NCI-H1436 (cell line): ENCODE data around the gene PHEX.

Experiments used
- DNase-seq: peaks from one replicate; lab custom pipeline; 2025; lab: John Stamatoyannopoulos, UW

Gene PHEX

DNA sequence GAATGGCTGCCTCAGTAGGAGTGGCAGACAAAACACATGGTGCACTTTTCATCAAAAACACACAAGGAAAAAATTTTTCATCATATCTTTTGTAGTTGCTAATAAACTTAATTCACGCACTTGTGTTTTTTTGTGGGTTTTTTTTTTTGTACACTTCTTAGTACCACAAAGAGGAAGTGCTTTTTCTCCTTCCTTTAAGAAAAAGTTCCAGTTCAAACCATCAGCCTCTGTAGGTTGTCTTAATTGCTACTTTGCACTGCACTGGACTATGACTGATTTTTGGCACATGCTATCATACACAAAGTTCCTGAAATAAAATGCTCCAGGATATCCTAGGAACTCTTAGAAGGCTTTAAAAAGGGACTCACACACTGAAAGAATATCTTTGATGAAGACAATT, at the start of gene PHEX:
Gene PHEX (plus strand): TSS at position 242 of the 400 bp plus-strand sequence. CDS start 681 bp downstream, outside the sequence.
- no peak for DNase-seq

DNA sequence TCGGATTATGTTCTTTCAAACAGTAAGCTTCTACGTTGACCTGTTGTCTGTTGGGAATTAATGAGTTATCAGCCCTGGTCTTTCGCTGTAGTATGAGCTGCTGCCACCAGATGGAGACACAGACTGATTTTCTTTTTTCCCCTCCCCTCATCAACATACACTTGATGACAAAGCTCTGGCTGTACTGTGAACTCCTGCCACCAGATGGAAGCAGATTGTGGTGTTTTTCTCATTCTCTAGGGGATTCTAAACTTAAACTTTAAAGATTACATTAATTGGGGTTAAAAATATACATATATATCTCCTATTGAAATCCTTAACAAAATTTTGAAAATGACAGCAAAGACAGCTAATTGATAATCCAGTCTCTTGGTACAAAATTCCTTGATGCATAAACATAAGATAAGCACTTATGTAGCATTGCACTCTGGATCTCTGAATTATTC, 46.8 kb upstream of the PHEX start:
- DNase-seq = peak; percentile 59

DNA sequence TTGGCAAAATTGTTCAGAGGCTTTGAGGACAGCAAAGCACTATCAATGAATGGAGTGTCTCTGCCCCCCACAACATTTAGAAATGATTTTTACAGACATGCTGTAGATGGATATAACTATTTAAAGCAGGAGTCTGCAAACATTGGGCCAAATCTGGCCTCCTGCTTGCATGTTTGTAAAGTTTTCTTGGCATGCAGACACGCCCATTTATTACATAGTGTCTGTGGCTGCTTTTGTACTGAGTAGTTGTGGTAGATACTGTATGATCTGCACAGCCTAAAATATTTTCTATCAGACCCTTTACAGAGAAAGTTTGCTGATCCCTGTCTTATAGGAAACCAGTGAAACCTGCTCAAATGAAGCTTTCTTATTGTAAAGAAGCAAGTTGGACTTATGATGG, 45.5 kb upstream of the PHEX start:
- no peak for DNase-seq

DNA sequence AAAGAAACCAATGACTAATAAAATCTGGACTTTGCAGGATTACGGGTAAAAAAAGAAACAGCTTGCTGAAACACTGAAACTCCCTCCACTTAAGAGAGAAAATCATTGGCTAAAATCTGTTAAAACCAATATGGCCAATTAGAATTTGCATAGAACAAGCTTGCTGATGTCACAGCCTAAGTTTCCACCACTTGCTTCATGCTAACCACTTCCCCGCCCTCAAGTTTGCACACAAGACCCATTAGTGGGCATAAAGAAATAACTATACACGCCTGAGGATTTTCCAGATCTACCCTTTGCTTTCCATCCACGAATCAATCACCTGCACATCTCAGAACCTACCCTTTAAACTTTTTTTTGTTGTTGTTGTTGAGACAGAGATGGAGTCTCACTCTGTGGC, 42.7 kb upstream of the PHEX start:
- no peak for DNase-seq

DNA sequence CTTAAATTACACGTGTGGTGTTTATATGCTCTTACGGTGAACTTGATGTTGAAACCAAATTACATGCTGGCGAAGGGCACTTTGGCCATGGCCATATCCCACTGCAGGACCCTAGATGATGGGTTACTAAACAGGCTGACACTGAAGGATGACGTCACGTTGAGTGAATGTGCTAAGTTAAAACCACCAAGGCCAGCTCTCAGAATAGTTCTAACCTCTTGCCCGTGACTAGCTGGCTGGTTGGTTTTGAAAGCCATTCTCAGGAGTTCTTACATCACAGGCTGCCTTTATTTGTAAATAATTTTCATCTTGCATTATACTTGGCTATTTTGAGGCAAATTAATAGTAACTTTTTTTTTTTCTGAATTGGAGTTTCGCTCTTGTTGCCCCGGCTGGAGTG, 41.3 kb upstream of the PHEX start:
- DNase-seq = no peak

DNA sequence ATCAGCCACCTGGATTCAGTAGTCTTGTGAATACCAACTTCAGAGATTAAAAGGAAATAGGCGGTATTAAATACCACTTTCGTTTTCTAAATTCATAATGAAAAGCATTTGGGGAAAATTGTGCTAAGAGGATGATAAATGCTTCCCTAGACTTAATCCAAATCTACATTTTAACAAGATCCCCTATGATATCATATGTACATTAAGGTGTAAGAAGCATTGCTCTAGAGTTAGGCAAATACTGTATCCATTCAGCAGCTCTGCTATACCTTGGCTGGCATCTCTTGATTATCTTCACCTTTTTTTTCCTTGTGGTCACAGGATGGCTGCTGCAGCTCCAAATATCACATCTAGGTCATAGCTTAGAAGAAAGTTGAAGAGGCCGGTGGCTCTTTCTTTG, 40.6 kb upstream of the PHEX start:
- DNase-seq = no peak

DNA sequence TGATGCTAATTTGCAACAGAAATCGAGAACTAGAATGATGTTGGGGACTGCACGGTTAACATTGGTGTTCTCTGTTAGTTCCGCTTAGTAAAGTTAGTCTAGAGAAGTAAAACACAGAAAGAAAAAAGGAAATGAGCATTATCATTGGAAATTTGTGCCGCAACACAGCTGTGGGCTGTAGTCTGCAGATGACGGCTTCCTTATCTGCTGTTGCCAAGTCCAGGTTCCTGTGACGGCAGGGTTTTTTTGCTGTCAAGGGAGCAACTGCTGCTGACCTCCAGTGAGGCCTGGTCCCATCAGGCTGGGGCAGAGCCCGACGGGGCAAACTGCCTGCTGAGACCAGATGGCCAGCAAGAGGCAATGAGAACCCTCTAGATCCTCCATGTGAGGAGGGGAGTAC, 38.9 kb upstream of the PHEX start:
- no peak for DNase-seq

DNA sequence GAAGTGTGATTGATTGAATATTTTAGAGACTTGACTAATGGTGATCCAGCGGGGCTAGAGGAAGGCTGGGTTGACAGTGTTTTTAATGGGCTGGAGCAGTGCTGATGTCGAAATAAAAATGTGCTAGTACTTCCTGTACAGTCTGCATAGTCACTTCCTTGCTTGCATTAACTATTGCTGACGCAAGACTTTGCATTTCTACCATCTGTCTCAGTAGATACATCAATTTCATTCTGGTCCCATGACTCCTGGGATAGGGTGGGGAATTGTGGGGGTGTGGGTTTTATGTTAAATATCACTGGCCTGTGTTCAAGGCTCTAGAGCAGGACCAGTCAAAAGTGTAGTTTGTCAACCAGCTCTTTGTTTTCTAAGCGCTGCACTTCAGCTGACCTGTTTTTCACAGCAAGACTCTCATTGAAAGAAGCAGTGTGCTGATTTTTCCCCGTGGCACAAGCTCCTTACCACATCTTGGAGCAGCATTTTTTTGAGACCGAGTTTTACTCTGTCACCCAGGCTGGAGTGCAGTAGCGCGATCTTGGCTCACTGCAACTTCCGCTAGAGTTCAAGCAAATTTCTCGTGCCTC, 35.2 kb upstream of the PHEX start:
- DNase-seq = no peak

DNA sequence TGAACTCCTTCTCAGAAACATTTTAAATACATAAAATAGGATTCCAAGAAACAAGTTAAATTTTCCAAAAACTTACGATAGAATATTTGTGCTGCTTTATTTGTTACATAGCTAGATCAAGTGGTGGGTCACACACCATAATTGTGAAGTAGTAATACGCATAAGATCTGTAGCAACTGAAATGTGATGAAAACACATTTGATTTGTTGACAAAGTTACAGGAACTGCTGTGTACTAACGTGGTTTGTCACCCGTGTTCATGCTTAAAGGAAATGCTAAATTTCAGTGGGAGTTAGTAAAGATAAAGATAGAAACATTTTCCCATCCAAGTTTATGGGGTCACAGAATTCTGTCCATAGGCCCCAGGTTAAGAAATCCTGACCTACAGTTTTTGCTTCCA, 34.1 kb upstream of the PHEX start:
- DNase-seq = no peak

DNA sequence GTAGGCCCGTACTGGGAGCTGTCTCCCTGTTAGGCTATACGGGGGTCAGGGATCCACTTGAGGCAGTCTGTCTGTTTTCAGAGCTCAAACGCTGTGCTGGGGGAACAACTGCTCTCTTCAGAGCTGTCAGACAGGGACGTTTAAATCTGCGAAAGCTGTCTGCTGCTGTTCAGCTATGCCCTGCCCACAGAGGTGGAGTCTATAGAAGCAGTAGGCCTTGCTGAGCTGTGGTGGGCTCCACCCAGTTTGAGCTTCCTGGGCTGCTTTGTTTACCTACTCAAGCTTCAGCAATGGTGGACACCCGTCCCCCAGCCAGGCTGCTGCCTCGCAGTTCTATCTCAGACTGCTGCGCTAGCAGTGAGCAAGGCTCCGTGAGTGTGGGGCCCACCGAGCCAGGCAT, 27.3 kb upstream of the PHEX start:
- no peak for DNase-seq

DNA sequence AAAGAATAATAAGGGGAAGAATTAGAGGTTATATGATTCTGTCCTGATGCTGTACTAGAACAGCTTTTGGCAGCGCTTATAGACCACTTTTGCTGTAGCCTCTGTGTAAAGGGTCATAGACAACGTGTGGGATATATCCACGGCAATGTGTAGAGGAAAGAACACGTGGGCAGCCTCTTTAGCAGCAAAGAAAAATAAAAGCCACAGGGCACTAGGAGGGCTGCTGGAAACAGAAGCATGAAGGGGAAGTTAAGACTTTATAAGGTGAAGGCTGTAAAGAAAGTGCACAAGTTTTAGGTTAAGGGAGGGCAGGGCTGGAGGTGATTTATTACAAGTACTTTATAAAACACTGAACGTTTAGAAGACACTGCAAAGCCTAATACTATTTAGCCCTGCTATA, 20.1 kb upstream of the PHEX start:
- DNase-seq = no peak

DNA sequence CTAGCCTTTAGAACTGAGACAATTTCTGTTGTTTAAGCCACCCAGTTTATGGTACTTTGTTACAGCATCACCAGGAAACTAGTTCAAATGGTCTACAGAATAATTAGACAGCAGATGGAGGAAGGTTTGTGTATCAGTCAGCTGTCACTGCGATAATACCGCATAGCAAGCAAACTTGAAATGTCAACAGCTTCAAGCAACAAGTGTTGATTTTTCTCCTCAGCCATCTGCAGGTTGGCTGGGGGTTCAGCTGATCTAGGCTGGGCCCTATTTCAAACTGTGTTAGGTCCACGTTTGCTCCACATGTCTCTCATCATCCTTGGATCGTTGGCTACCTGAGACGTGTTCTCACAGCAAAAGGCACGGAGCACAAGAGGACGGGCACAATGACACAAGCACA, 19.2 kb upstream of the PHEX start:
- no peak for DNase-seq

DNA sequence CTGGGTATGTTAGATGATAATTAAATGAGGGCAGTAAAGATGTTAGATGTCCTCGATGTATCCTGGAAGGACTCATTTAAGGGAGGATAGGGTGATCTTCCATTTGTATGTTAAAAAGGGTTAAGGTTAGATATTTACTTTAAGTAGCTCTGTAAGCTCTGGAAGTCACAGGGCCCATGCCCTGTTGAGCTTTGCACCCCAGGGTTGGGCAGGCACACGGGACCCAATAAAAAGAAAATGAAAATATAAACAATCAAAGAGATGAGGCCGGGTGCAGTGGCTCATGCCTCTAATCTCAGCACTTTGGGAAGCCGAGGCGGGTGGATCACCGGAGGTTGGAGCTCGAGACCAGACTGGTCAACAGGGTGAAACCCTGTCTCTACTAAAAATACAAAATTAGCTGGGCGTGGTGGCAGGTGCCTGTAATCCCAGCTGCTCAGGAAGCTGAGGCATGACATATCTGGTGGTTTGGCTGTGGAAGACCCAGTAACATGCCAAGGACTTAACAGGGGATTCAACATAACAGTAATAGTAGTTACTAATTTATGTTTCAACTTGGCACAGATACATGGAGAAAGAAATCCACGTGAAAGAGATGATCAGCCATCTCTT, 16.9 kb upstream of the PHEX start:
- DNase-seq = no peak

DNA sequence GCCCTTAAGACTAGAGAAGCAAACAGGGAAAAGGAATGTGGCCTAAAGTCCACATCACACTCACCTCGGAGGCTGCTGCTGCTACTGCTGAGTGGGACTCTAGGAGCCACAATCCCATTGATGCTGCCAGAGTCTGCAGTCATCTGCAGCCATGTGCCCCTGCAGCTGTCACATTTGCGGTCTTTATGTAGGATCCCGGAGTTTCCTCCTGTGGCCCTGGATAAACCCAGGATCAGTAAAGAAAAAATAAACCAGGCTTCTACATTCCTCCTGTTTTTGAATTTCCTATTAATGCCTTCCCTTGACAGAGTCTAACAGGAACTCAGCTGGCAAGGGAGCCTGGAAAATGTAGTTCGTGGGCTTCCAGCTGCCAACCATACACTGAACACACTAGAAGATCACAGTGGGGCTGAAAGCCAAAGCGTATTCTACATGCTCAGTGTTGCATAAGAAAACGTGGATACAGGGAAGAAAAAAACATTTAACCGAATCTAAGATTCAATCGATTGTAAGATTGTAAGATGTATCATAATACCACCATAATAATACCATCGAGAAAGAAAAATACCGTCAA, 10.3 kb upstream of the PHEX start:
- DNase-seq = no peak

DNA sequence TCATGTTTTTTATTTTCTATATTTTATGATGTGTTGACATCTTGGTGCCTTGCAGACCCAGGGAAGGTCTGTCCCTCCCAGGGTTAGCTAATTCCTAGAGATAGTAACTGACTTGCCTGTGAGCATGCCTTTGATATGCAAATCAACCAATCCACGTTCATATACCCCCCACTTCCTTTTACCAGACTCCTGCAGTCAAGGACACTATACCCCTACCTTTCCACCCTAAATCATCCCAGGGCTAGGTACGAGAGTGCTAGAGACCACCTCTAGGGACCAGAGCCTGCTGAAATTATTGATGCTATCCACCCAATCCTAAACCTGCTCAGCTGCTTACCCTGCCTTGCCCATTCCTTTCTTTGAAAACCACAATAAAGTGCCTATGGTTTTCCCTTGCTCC, 7.5 kb upstream of the PHEX start:
- DNase-seq = no peak

DNA sequence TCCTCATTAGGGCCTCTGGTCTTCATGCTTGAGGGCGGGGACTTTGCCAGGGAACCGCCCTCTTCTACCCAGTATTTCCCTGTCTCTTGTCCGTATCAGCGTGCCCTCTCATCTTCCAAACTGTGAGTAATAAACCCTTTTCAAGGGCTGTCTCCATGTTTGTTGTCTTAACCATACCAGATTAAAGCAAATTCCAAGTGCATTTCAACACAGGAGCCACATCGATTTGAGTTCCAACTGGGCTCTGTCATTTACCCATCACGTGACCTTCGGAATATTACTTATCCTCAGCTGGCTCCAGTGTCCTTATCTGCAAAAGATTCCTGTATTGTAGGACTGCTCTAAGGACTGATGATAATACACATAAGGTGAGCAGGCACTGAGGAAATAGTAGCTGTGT, 6.4 kb upstream of the PHEX start:
- no peak for DNase-seq

DNA sequence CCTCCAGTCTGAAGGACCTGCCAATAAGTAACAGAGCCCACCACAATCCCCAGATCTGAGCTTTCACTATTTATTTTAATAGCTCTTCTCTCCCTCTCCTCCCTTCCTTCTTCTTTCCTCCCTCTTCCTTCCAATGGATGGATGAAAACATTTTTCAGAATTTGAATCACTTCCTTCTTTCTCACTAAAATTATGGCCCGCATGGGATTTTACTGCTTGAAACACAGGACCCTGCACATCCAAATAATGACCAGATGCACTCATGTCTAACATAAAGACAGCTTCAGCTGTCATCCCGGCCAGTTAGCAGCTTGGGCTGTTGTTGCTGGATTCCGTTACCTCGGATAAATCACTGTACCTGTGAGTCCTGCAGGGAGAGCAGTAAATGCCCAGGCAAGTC, 5.4 kb upstream of the PHEX start:
- no peak for DNase-seq

DNA sequence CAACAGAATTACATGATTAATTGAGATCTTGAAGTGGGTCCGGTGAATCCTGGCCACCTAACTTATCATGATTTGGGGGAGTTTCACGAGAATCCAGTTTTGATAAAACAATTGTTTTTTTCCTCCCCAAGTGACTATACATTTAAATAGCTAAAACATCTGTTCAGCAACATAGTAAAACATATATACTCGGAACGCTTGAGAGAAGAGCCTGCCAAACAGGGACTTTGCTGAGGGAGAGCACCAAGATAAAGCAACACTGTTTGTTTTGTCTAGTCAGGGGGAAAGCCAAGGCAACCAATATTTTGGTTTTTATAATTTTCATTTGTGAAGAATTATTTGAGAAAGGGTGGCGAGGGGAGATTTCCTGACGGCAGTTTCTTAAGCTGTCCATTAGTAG, 381 bp downstream of the PHEX start:
- no peak for DNase-seq

DNA sequence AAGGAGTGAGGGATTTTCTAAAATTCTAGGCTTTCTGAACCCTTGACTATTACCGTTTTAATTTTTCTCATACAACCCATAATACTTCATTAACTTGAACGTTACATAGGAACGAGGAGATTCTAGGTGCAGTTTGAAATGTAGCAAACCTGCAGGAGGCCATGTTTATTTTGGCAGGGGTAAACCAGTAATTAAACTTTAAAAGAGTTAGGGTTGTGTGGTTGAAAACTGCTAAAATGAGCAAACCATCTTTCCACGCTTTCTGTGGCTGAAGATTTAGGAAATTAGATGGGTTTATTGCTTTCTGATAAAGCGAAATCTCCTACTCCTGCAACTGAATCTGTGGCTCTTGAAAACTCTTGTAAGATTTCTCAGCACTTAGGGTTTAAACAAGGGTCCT, 1.7 kb downstream of the PHEX start:
- no peak for DNase-seq

DNA sequence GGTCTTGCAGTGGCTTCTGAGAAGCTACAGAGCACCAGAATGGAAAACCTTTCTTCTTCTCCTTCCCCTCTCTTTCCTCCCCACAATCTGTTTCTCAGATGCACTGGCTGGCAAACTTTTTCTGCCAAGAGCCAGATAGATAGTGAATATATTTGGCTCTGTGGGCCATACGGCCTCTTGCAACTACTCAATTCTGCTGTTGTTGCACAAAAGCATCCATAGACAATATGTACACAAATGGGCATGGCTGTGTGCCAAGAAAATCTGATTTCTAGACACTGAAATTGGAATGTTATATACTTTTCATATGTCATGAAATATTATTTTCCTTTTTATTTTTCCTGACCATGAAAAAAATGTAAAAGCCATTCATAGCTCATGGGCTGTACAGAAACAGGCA, 3.1 kb downstream of the PHEX start:
- DNase-seq = no peak

DNA sequence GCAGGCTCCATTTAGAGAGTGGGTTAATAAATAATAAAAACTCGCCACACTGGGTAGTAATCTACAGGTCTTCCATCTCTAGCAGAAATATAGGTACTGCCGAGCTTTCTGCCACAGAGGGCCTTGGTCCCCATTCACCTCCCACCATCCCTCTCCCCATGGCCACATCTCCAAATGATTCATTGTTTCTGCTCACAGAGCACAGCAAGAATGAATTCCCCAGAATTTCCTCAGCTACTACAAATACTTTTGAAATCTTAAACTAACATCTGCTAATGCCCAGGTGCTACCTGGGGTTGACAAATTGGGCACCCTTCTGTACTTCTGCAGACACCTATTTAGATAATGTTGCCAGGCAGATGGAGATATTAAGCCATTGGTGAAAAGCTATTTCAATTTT, 5.1 kb downstream of the PHEX start:
- DNase-seq = no peak

DNA sequence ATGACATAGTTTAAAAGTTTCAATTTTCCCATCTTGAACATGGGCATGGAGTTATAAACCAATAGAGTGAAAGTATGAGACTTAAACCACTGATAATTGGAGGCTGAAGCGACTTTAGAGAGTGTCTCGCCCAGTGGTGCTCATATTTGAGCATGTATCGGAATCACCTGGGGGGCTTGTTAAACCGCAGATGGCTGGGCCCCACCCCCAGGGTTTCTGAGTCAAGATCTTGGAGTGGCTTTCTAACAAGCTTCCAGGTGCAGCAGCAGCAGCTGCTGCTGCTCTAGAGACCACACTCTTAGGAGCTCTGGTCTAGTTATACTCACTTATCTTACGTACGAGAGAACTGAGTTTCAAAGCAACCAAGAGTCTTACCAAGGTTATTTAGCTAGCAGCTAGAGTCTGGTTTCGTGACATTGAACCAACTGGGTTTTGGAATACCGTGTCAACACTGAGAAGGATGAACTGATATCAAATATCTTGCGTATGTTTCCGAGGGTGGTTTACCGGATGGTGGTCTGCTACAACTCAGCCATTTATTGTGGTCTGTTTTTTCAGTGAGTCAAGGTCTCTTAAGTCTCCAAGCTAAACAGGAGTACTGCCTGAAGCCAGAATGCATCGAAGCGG, 5.9 kb downstream of the PHEX start:
- DNase-seq = no peak

DNA sequence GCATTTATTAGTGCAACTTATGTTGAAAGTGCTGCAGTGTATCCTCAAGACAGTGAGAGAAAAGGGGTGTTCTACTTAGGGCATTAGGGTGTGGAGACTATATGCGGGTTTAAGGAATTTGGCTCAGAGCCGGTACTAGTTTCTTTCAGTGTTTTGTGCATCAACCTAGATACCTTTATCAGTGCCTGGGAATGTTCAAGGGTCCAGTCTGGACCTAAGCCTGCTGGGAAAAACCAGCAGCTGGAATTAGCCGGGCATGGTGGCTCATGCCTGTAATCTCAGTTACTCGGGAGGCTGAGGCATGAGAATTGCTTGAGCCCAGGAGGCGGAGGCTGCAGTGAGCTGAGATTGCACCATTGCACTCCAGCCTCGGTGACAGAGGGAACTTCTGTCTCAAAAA, 7.4 kb downstream of the PHEX start:
- no peak for DNase-seq

DNA sequence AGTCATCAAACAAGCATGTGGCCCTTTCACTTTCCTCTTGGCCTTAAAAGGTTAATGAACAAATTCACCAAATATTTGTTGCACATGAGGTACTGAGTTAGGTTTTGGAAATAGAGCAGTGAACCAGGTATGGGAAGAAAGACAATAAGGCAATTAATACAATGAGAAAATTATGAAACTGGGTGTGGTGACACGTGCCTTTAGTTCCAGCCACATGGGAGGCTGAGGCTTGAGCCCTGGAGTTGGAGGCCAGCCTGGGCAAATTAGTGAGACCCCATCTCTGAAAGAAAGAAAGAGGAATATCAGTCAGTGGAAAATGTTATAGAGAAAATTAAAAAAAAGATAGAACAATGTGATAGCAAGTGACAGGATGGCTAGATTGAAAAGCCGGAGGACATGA, 8.1 kb downstream of the PHEX start:
- no peak for DNase-seq
